ENCODE measurements around the gene NKX6-2.

DNA sequence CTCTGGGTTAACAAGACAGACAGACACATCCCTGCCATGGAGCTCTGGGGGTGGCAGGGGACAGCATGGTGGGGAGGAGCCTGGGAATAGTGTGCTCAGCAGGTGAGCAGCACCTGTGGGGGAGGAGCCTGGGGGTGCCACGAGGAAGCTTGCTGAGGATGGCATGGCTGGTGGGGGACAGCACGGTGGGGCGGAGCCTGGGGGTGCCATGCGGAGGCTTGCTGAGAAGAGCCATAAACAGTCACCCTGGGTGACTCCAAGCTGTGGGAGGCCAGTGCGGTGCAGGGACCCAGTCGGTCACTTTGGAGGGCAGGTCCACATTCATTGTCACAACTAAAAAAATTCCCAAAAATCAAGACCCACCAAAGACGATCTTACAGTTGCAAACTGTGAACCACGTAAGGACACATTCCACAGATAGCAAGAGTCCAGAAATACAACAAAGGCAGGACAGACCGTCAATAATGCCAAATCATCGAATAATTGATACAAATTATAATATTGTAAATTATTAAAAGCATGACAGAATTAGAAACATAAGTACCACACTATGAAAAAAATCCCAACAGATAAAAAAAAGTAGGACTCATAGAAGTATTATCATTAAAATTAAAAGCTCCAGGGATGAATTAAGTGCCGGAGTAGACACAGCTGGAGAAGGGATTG is 24.4 kb downstream of the NKX6-2 start:
- TF ChIP-seq CTCF (optimal IDR thresholded peaks at IDR 0.05 in 1 of 3, IDR thresholded peaks at IDR 0.05 in 1 of 3, conservative IDR thresholded peaks at IDR 0.05 in 1 of 3; ENCODE audit: extremely low read depth in 1 of 3, insufficient read depth in 2 of 3, low read length in 3 of 3) (no peak), EZH2 (IDR thresholded peaks at IDR 0.05; ENCODE audit: low read length) (no peak)
